CD4-positive, alpha-beta memory T cell (primary cell): Measurements from ENCODE around the gene BCAS4. TPM values are rescaled to one million over a fixed set of nuclear protein-coding genes. Genes with fewer than 3 reads are reported as not detected.
A peak's percentile ranks its signal among the peaks of the same experiment; 100 is the strongest.

Experiments used
- CTCF ChIA-PET: fragments of 350-600 bp; sonication (Branson Sonifier 250); formaldehyde crosslinking; loops from one replicate; lab custom pipeline; 2021; ENCODE audit warnings: inconsistent platforms; ENCODE audit not compliant: partially characterized antibody; lab: Charles Lee
- POLR2A ChIA-PET: fragments of 350-600 bp; sonication (Branson Sonifier 250); formaldehyde crosslinking; loops from one replicate; lab custom pipeline; 2021; ENCODE audit not compliant: partially characterized antibody; lab: Charles Lee
- DNase-seq, 5 donors: peaks; one replicate each; pipeline versions ENCODE4 v3.0.0 to v3.0.0-alpha.2; 2020 to 2022; ENCODE audit warnings: mixed read lengths in 1 of 5
- H3K27ac ChIP-seq: one replicate; pipeline ENCODE4 v1.7.0; 2013; ENCODE audit warnings: low read depth, low read length
- H3K27me3 ChIP-seq: 2 replicates; pipeline ENCODE4 v1.7.0; 2013; ENCODE audit warnings: mild to moderate bottlenecking, low read length, moderate library complexity; ENCODE audit not compliant: insufficient read depth
- H3K36me3 ChIP-seq: 2 replicates; pipeline ENCODE4 v1.7.0; 2013; ENCODE audit warnings: mild to moderate bottlenecking, low read length, moderate library complexity; ENCODE audit not compliant: insufficient read depth
- H3K4me1 ChIP-seq: 2 replicates; pipeline ENCODE4 v1.7.0; 2013; ENCODE audit warnings: mild to moderate bottlenecking, low read length, moderate library complexity; ENCODE audit not compliant: insufficient read depth
- H3K4me3 ChIP-seq, 2 donors: one replicate each; pipeline ENCODE4 v1.7.0; 2013; ENCODE audit warnings: low read length in 2 of 2, mild to moderate bottlenecking in 1 of 2
- H3K9me3 ChIP-seq, 2 donors: one replicate each; pipeline ENCODE4 v1.7.0; 2013; ENCODE audit warnings: low read length in 2 of 2, control low read depth in 1 of 2; ENCODE audit not compliant: control insufficient read depth in 1 of 2
- H3K27ac Mint-ChIP-seq, 7 donors: one replicate each; pipeline ENCODE4 v1.8.0; 2020 to 2021; ENCODE audit warnings: mixed read lengths in 7 of 7, mild to moderate bottlenecking in 6 of 7, inconsistent platforms in 3 of 7, moderate library complexity in 3 of 7
- H3K27me3 Mint-ChIP-seq, 2 donors: one replicate each; pipeline ENCODE4 v1.8.0; 2020 to 2021; ENCODE audit warnings: mixed read lengths in 2 of 2
- H3K36me3 Mint-ChIP-seq, 2 donors: one replicate each; pipeline ENCODE4 v1.8.0; 2020 to 2021; ENCODE audit warnings: mixed read lengths in 2 of 2, inconsistent platforms in 1 of 2, mild to moderate bottlenecking in 1 of 2
- H3K4me1 Mint-ChIP-seq, 4 donors: one replicate each; pipeline ENCODE4 v1.8.0; 2020 to 2021; ENCODE audit warnings: mixed read lengths in 4 of 4, mild to moderate bottlenecking in 1 of 4
- H3K4me3 Mint-ChIP-seq, 8 donors: one replicate each; pipeline ENCODE4 v1.8.0; 2020 to 2021; ENCODE audit warnings: mixed read lengths in 8 of 8, mild to moderate bottlenecking in 7 of 8, moderate library complexity in 6 of 8, inconsistent platforms in 3 of 8
- H3K9me3 Mint-ChIP-seq, 8 donors: one replicate each; pipeline ENCODE4 v1.8.0; 2020 to 2021; ENCODE audit warnings: mixed read lengths in 8 of 8, mild to moderate bottlenecking in 5 of 8, inconsistent platforms in 3 of 8, moderate library complexity in 1 of 8
- intact Hi-C: fragments of 100-400 bp; cut with micrococcal nuclease; formaldehyde crosslinking; loops from one replicate; pipeline ENCODE4 v1.15.1; 2023
- polyA plus RNA-seq, 2 donors: library from polyadenylated mRNA; unstranded; fragments of 300-500 nt; fragmentation: Illumina TruSeq; gene quantifications; one replicate each; pipeline ENCODE4 v1.2.3, GENCODE V29; 2021
- total RNA-seq, 2 experiments: library from RNA; stranded (reverse); gene quantifications; one replicate each; pipeline ENCODE4 v1.2.3, GENCODE V29; 2021

Gene BCAS4
- total and polyA plus RNA-seq, 4 experiments from 2014 or later, result 10.8 to 17.8 (median 16.1) TPM

DNA sequence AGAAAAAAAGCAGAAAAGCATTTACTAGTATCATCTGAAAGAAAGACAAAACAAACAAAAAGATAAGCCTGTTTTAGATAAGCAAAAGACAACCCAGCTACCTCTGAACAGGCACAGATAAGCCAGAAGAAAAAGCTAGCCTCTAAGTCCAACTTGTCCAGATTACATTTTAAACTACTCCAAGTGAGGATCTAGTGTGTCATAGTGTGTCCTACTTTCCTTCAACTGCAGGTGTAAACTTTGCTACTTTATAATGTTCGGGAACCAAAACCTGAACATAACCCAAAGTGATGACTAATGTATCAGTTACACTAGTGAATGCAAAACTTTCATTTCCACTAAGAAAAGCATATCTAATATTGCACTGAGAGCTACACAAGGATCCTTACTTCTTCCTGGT, 116.9 kb downstream of the BCAS4 start:
- Histone ChIP-seq H3K9me3 (no peaks in the 10 kb centered on the region), H3K4me3 (no peak overlapping the region), H3K27ac (no peak overlapping the region), H3K36me3 (no peaks in the 10 kb centered on the region), H3K4me1 (peaks cover 79% of the 10 kb centered on the region), H3K27me3 (no peaks in the 10 kb centered on the region)
- POLR2A ChIA-PET, result interaction anchor here (0.6 to 0.8 kb wide), 2 partner anchors 15 to 20 kb away, joined by 3 read pairs; no protein-coding TSS in a partner anchor
- Mint-ChIP-seq H3K9me3 (no peaks in the 10 kb centered on the region), H3K4me3 (peak overlapping the region in 3 of 8 donors; percentile 46 to 57 (median 50)), H3K27me3 (no peaks in the 10 kb centered on the region), H3K4me1 (peaks cover 53 to 86% (median 71%) of the 10 kb centered on the region in 4 donors), H3K36me3 (peaks cover 3 to 23% of the 10 kb centered on the region in 2 donors), H3K27ac (peak overlapping the region; percentile 15 to 83 (median 51))
- CTCF ChIA-PET, result interaction anchor here (1.3 to 2.4 kb wide), 3 partner anchors 18 to 117 kb away, joined by 3 to 12 read pairs (median 6); partner anchors contain the start of gene BCAS4
- intact Hi-C loops, result no loop called here
- DNase-seq, result no peak

DNA sequence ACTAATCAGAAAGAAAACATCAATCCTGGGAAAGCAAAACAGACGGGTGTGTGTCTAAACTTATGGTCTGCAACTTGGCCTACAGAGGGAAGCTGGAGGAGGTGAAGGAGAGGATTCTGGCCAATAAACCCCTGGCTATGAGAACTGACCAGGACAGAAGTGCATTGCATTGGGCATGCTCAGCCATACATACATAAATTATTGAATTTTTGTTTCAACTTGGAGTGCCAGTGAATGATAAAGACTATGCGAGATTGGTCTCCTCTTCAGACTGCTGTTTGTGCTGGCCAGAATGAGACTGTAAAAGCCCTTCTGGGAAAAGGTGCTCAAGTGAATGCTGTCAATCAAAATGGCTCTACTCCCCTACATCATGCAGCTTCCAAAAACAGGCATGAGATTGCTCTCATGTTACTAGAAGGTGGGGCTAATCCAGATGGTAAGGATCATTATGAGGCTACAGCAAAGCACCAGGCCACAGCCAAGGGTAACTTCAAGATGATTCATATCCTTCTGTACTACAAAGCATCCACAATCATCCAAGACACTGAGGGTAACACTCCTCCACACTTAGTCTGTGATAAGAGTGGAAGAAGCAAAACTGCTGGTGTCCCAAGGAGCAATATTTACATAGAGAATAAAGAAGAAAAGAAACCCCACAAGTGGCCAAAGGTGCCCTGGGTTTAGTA, 119.0 kb downstream of the BCAS4 start:
- intact Hi-C loops, result no loop called here

DNA sequence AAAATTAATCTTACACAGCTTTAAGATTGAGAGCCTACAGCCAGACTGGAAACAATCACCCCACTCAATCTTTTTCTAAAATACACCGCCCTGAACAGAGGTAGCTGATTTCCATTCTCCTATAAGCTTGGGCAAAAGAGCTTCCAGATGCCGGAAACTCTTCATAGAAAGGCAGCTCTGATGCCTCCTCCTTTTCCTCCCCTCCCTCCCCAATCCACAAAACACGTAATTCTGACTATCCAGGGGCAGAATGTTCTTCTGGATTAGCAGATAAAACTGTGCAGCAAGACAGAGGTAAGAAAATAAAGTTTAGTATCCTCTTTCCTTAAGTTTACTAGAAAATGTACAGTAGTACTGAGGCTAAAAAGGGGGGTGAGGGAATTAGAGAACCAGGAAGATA, 120.6 kb downstream of the BCAS4 start:
- H3K4me3 ChIP-seq, result no peak overlapping the region
- peak overlapping the region in 5 of 7 donors; percentile 24 to 89 (median 25) for H3K27ac Mint-ChIP-seq
- CTCF ChIA-PET, result interaction anchor here (0.7 to 3.0 kb wide), 8 partner anchors 9 to 125 kb away, joined by 3 to 27 read pairs (median 5); partner anchors contain the start of genes ADNP and BCAS4
- no peak for DNase-seq
- H3K4me3 Mint-ChIP-seq, result peak overlapping the region in 3 of 8 donors; percentile 1 to 32 (median 31)
- no peaks in the 10 kb centered on the region for H3K9me3 ChIP-seq
- intact Hi-C loops, result no loop called here
- H3K9me3 Mint-ChIP-seq, result no peaks in the 10 kb centered on the region
- H3K4me1 Mint-ChIP-seq, result peaks cover 66 to 94% (median 80%) of the 10 kb centered on the region in 4 donors
- H3K27me3 ChIP-seq, result no peaks in the 10 kb centered on the region
- no peak overlapping the region for H3K27ac ChIP-seq
- peaks cover 85% of the 10 kb centered on the region for H3K4me1 ChIP-seq
- POLR2A ChIA-PET, result interaction anchor here (0.7 to 3.8 kb wide), 4 partner anchors 9 to 125 kb away, joined by 3 to 33 read pairs (median 5); partner anchors contain the start of genes ADNP, DPM1 and MOCS3
- H3K27me3 Mint-ChIP-seq, result no peaks in the 10 kb centered on the region
- H3K36me3 ChIP-seq, result no peaks in the 10 kb centered on the region
- H3K36me3 Mint-ChIP-seq, result peaks cover 4 to 28% of the 10 kb centered on the region in 2 donors

More for the DNA sequence above, 119.0 kb downstream of the BCAS4 start:
- no peaks in the 10 kb centered on the region for H3K27me3 ChIP-seq
- Mint-ChIP-seq H3K4me1 (peaks cover 67 to 94% (median 80%) of the 10 kb centered on the region in 4 donors), H3K4me3 (peak overlapping the region in 1 of 8 donors; percentile 23), H3K27ac (peak overlapping the region in 5 of 7 donors; percentile 32 to 76 (median 55)), H3K27me3 (no peaks in the 10 kb centered on the region), H3K9me3 (no peaks in the 10 kb centered on the region), H3K36me3 (peaks cover 0 to 26% of the 10 kb centered on the region in 2 donors)
- DNase-seq, result no peak
- no peaks in the 10 kb centered on the region for H3K36me3 ChIP-seq
- POLR2A ChIA-PET, result interaction anchor here (1.8 to 3.8 kb wide), 2 partner anchors 17 to 45 kb away, joined by 6 to 33 read pairs; partner anchors contain the start of genes ADNP, DPM1 and MOCS3
- peaks cover 88% of the 10 kb centered on the region for H3K4me1 ChIP-seq
- no peak overlapping the region for H3K4me3 ChIP-seq
- no peaks in the 10 kb centered on the region for H3K9me3 ChIP-seq
- CTCF ChIA-PET, result interaction anchor here (1.7 kb wide), 1 partner anchor 123 kb away, joined by 6 read pairs; no protein-coding TSS in a partner anchor
- H3K27ac ChIP-seq, result no peak overlapping the region

DNA sequence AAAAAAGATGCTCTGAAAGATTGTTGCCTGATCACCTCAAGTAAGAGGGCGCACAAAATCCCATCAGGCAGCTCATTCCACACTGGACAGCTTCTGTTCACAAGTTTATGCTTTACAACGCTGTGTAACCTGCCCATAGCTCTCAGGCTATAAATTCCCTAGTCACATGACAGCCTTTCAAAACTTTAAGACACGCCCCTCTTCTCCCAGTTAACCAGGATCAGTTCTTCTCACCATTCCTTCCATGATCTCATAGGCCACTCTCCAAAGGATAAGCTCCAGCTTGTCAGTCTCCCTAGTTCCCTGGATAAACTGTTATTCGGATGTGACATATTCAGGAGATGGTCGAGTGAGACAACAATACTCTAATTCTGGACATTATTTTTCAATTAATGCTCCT, 121.4 kb downstream of the BCAS4 start:
- peaks cover 67 to 94% (median 81%) of the 10 kb centered on the region in 4 donors for H3K4me1 Mint-ChIP-seq
- peaks cover 85% of the 10 kb centered on the region for H3K4me1 ChIP-seq
- H3K27ac ChIP-seq, result no peak overlapping the region
- peak overlapping the region in 4 of 7 donors; percentile 0 to 84 (median 12) for H3K27ac Mint-ChIP-seq
- H3K4me3 ChIP-seq, result no peak overlapping the region
- intact Hi-C loops, result loop anchor here (1.0 kb wide), 1 partner anchor 13 kb away; no protein-coding TSS in a partner anchor
- peak overlapping the region in 4 of 8 donors; percentile 10 to 52 (median 28) for H3K4me3 Mint-ChIP-seq
- H3K27me3 ChIP-seq, result no peaks in the 10 kb centered on the region
- ChIA-PET CTCF (interaction anchor here (0.9 to 3.0 kb wide), 6 partner anchors 10 to 125 kb away, joined by 3 to 27 read pairs (median 6); partner anchors contain the start of genes ADNP and BCAS4), POLR2A (interaction anchor here (1.2 to 3.8 kb wide), 3 partner anchors 9 to 42 kb away, joined by 3 to 33 read pairs (median 5); partner anchors contain the start of gene ADNP)
- no peak for DNase-seq
- H3K36me3 Mint-ChIP-seq, result peaks cover 4 to 30% of the 10 kb centered on the region in 2 donors
- H3K27me3 Mint-ChIP-seq, result no peaks in the 10 kb centered on the region
- H3K36me3 ChIP-seq, result no peaks in the 10 kb centered on the region
- no peaks in the 10 kb centered on the region for H3K9me3 ChIP-seq
- H3K9me3 Mint-ChIP-seq, result no peaks in the 10 kb centered on the region

DNA sequence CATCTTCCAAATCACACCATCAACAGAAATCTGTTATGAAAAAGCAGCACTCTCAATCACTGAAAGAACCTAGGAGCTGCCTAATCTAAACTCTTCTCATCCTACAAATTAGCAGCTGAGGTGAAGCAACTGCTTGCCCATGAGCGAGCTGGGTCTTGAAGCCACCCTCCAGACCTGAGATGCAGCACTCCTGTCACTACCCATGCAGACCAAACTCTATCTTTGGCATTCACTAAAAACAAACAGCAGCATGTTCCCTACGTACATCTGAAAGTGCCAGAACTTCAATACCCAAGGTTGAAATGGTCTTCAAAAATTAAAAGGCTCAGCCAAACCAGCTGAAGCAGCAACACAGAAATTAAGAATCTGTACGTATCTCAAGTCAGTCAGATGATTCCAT, 122.1 kb downstream of the BCAS4 start:
- no peak for DNase-seq
- H3K4me1 ChIP-seq, result peaks cover 85% of the 10 kb centered on the region
- no peaks in the 10 kb centered on the region for H3K9me3 ChIP-seq
- no peak overlapping the region for H3K27ac ChIP-seq
- Mint-ChIP-seq H3K9me3 (no peaks in the 10 kb centered on the region), H3K4me3 (peak overlapping the region in 5 of 8 donors; percentile 3 to 66 (median 32)), H3K36me3 (peaks cover 4 to 30% of the 10 kb centered on the region in 2 donors), H3K27me3 (no peaks in the 10 kb centered on the region), H3K4me1 (peaks cover 65 to 94% (median 81%) of the 10 kb centered on the region in 4 donors), H3K27ac (peak overlapping the region in 6 of 7 donors; percentile 5 to 71 (median 50))
- no peak overlapping the region for H3K4me3 ChIP-seq
- ChIA-PET POLR2A (interaction anchor here (1.1 to 3.8 kb wide), 4 partner anchors 9 to 41 kb away, joined by 3 to 33 read pairs (median 4); partner anchors contain the start of gene ADNP), CTCF (interaction anchor here (0.9 to 3.0 kb wide), 4 partner anchors 9 to 126 kb away, joined by 3 to 27 read pairs (median 6); partner anchors contain the start of gene ADNP)
- H3K27me3 ChIP-seq, result no peaks in the 10 kb centered on the region
- intact Hi-C loops, result loop anchor here (1.0 kb wide), 1 partner anchor 12 kb away; no protein-coding TSS in a partner anchor
- no peaks in the 10 kb centered on the region for H3K36me3 ChIP-seq

DNA sequence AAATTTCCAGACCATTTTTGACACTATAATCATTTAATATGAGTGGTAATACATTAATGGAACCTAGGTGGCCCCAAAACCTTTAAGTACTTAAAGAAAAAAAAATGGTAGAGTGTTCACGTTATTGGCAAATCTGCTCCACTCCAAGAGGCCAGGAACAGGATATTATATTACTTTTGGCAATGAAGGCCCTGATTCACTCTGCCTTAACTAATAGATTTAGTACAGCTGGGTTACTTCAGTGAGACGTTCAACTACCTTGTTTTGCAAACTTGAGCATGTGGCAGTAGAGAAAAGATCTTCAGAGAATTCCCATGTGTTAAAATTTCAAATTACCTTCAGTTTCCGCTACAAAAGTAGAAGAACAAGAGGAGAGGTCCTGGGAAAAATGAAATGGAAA, 123.5 kb downstream of the BCAS4 start:
- H3K27me3 Mint-ChIP-seq, result no peaks in the 10 kb centered on the region
- ChIA-PET CTCF (interaction anchor here (1.1 to 17.7 kb wide), 2 partner anchors 11 to 127 kb away, joined by 4 to 298 read pairs; partner anchors contain the start of gene BCAS4), POLR2A (interaction anchor here (5.4 kb wide), 1 partner anchor 12 kb away, joined by 30 read pairs; the partner anchor contains the start of gene ADNP)
- H3K4me3 Mint-ChIP-seq, result peak overlapping the region in 3 of 8 donors; percentile 12 to 47 (median 28)
- H3K27ac ChIP-seq, result no peak overlapping the region
- H3K36me3 ChIP-seq, result no peaks in the 10 kb centered on the region
- peaks cover 7 to 33% of the 10 kb centered on the region in 2 donors for H3K36me3 Mint-ChIP-seq
- H3K9me3 Mint-ChIP-seq, result no peaks in the 10 kb centered on the region
- intact Hi-C loops, result no loop called here
- DNase-seq, result no peak
- H3K27me3 ChIP-seq, result no peaks in the 10 kb centered on the region
- H3K9me3 ChIP-seq, result no peaks in the 10 kb centered on the region
- peaks cover 89% of the 10 kb centered on the region for H3K4me1 ChIP-seq
- no peak overlapping the region for H3K4me3 ChIP-seq
- peaks cover 66 to 95% (median 82%) of the 10 kb centered on the region in 4 donors for H3K4me1 Mint-ChIP-seq
- H3K27ac Mint-ChIP-seq, result peak overlapping the region in 6 of 7 donors; percentile 10 to 73 (median 66)
